ENCODE results near the gene TNFSF15.

GRCh38 chr9:114799925-114800324, 5.9 kb downstream of the TNFSF15 start:
- TF ChIP-seq CTCF (IDR thresholded peaks at IDR 0.05), result no peak
- TF ChIP-seq POLR2A (IDR thresholded peaks at IDR 0.05), result no peak
- TF ChIP-seq POLR2AphosphoS5 (IDR thresholded peaks at IDR 0.05), result no peak
